HEK293 (cell line): ENCODE measurements around the gene AP1G2.

Experiments used
- ZNF133 ChIP-seq: fragments of 450-650 bp; formaldehyde crosslinking; IDR thresholded peaks from 2 replicates; pipeline ENCODE4 v1.5.1; 2016; ENCODE audit warnings: missing biosample characterization, missing genetic modification characterization
- ZNF394 ChIP-seq: fragments of 450-650 bp; formaldehyde crosslinking; IDR thresholded peaks from 2 replicates; pipeline ENCODE4 v1.5.1; 2016; ENCODE audit warnings: missing biosample characterization, missing genetic modification characterization, mild to moderate bottlenecking, moderate library complexity, borderline replicate concordance

- TF ChIP-seq ZNF133 (tag by site-specific recombination) (no peak), ZNF394 (no peak)
Observed at GRCh38 chr14:23561873-23562821, 5.4 kb downstream of the AP1G2 start.
